Measurements from ENCODE around the gene PCDH15. TPM values are rescaled to one million over a fixed set of nuclear protein-coding genes. Genes with fewer than 3 reads are reported as not detected.

PCDH15 gene
- total and polyA plus RNA-seq, 4 donors = 0.03 to 16.9 (median 0.88) TPM

DNA sequence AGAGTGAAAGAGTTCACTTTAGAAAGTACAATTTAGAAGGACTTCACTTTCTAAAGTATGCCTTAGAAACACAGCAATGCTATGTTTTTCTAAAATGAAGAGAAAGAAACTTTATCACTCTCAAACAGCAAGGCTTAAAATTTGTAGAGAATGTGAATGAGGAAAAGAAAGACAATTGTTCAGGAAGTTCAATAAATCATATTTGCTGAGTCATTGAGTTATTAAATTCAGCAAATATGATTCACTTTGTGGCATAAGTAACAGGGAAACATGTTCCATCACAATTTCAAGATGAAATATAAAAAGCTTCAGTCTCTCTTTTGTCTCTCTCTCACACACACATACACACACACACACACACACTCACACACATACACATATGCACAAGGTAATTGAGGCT lies 187.9 kb downstream of the PCDH15 start:
- Histone ChIP-seq H3K9ac (ENCODE audit: insufficient read depth in 1 of 2, low read length in 2 of 2) (no peak overlapping the region), H3K27ac (ENCODE audit: low read depth in 1 of 2, low read length in 1 of 2) (no peak overlapping the region), H3K36me3 (ENCODE audit: control insufficient read depth in 4 of 4, insufficient read depth in 4 of 4, low read length in 4 of 4) (no peaks in the 10 kb centered on the region), H3K27me3 (ENCODE audit: control insufficient read depth in 3 of 3, insufficient read depth in 3 of 3, low read length in 2 of 3) (no peaks in the 10 kb centered on the region), H3K4me3 (no peak overlapping the region), H3K4me1 (ENCODE audit: control insufficient read depth in 5 of 5, insufficient read depth in 5 of 5, low read length in 5 of 5) (peaks cover 0 to 4% (median 0%) of the 10 kb centered on the region in 5 donors), H3K9me3 (ENCODE audit: control insufficient read depth in 4 of 4, insufficient read depth in 3 of 4, low read length in 3 of 4) (no peaks in the 10 kb centered on the region)
- TF ChIP-seq, protein P1, sequence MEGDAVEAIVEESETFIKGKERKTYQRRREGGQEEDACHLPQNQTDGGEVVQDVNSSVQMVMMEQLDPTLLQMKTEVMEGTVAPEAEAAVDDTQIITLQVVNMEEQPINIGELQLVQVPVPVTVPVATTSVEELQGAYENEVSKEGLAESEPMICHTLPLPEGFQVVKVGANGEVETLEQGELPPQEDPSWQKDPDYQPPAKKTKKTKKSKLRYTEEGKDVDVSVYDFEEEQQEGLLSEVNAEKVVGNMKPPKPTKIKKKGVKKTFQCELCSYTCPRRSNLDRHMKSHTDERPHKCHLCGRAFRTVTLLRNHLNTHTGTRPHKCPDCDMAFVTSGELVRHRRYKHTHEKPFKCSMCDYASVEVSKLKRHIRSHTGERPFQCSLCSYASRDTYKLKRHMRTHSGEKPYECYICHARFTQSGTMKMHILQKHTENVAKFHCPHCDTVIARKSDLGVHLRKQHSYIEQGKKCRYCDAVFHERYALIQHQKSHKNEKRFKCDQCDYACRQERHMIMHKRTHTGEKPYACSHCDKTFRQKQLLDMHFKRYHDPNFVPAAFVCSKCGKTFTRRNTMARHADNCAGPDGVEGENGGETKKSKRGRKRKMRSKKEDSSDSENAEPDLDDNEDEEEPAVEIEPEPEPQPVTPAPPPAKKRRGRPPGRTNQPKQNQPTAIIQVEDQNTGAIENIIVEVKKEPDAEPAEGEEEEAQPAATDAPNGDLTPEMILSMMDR (IDR thresholded peaks at IDR 0.05; ENCODE audit: control extremely low read depth, extremely low read depth) = no peak
- no peak for ATAC-seq (ENCODE audit: insufficient read depth, low FRiP score)
- no peak for DNase-seq

DNA sequence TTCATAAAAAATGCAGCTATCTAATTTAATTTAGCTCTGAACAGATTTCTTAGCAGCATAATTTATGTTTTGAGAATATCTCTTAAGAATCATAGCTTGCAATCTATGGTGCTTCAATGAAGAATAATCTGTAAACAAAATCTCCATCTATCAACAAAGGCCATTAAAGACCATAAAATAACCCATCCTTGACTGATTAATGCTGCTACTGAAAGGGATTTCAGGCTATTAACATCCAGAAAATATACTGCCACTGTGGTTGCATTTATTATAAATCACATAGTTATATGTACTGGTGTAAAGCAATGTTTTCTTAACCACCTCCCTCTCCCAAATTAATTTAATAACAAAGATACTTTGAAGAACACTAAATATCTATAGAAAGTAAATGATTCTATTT lies 191.6 kb downstream of the PCDH15 start:
- Histone ChIP-seq H3K27ac (ENCODE audit: low read depth in 1 of 2, low read length in 1 of 2) (no peak overlapping the region), H3K4me1 (ENCODE audit: control insufficient read depth in 5 of 5, insufficient read depth in 5 of 5, low read length in 5 of 5) (peaks cover 0 to 4% (median 0%) of the 10 kb centered on the region in 5 donors), H3K36me3 (ENCODE audit: control insufficient read depth in 4 of 4, insufficient read depth in 4 of 4, low read length in 4 of 4) (no peaks in the 10 kb centered on the region), H3K9me3 (ENCODE audit: control insufficient read depth in 4 of 4, insufficient read depth in 3 of 4, low read length in 3 of 4) (no peaks in the 10 kb centered on the region), H3K27me3 (ENCODE audit: control insufficient read depth in 3 of 3, insufficient read depth in 3 of 3, low read length in 2 of 3) (no peaks in the 10 kb centered on the region), H3K9ac (ENCODE audit: insufficient read depth in 1 of 2, low read length in 2 of 2) (no peak overlapping the region), H3K4me3 (no peak overlapping the region)
- DNase-seq (no peak), ATAC-seq (ENCODE audit: insufficient read depth, low FRiP score) (no peak)
- TF ChIP-seq, protein P1 (IDR thresholded peaks at IDR 0.05; ENCODE audit: control extremely low read depth, extremely low read depth) = no peak

DNA sequence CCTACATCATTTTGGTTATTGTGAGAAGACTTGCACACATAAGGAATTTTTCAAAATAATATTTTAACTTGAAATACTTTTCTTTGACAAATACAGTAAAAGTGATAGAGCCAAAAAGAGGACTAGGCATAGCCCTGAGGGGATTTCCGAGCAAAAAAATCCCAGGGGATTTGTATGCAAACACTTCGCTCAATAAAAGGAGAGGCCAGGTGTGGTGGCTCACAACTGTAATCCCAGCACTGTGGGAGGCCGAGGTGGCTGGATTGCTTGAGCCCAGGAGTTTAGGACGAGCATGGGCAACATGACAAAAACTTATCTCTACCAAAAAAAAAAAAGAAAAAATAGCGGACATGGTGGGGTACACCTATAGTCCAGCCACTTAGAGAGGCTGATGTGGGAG lies 193.0 kb downstream of the PCDH15 start:
- Histone ChIP-seq H3K27ac (ENCODE audit: low read depth in 1 of 2, low read length in 1 of 2) (no peak overlapping the region), H3K9me3 (ENCODE audit: control insufficient read depth in 4 of 4, insufficient read depth in 3 of 4, low read length in 3 of 4) (no peaks in the 10 kb centered on the region), H3K4me1 (ENCODE audit: control insufficient read depth in 5 of 5, insufficient read depth in 5 of 5, low read length in 5 of 5) (no peaks in the 10 kb centered on the region), H3K9ac (ENCODE audit: insufficient read depth in 1 of 2, low read length in 2 of 2) (no peak overlapping the region), H3K36me3 (ENCODE audit: control insufficient read depth in 4 of 4, insufficient read depth in 4 of 4, low read length in 4 of 4) (no peaks in the 10 kb centered on the region), H3K27me3 (ENCODE audit: control insufficient read depth in 3 of 3, insufficient read depth in 3 of 3, low read length in 2 of 3) (no peaks in the 10 kb centered on the region), H3K4me3 (no peak overlapping the region)
- ATAC-seq (ENCODE audit: insufficient read depth, low FRiP score) (no peak), DNase-seq (no peak)
- TF ChIP-seq, protein P1 (IDR thresholded peaks at IDR 0.05; ENCODE audit: control extremely low read depth, extremely low read depth) = no peak
- WGBS, 2 donors = 89 to 95% methylated on average over 5 of the region's 5 CpGs

DNA sequence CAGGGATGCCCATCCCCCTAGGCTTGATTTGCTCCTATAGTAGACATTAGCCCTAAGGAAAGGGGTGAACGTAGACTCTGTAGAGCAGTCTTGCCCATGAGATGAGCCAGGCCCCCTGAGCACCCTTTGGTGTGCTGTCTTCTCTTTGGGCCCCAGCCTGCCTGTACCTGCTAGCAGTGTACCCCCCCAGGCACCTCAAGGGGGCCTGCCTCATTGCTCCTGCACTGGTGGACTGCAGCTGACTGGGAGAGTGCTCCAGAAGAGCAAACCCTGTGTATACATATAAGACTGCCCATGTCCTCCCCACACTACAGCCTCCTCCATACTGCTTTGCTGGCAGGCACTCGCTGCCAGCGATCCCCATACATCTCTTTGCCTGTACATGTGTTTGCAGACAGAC lies 206.7 kb downstream of the PCDH15 start:
- 83% methylated on average over 3 of the region's 3 CpGs for WGBS, 2 donors
- no peaks in the 10 kb centered on the region for H3K36me3 ChIP-seq (ENCODE audit: control insufficient read depth in 4 of 4, insufficient read depth in 4 of 4, low read length in 4 of 4)
- TF ChIP-seq, protein P1 (IDR thresholded peaks at IDR 0.05; ENCODE audit: control extremely low read depth, extremely low read depth) = no peak
- DNase-seq (no peak), ATAC-seq (ENCODE audit: insufficient read depth, low FRiP score) (no peak)
- peaks cover 0 to 9% (median 0%) of the 10 kb centered on the region in 4 donors for H3K9me3 ChIP-seq (ENCODE audit: control insufficient read depth in 4 of 4, insufficient read depth in 3 of 4, low read length in 3 of 4)
- H3K27ac ChIP-seq (ENCODE audit: low read depth in 1 of 2, low read length in 1 of 2) = no peak overlapping the region
- H3K4me1 ChIP-seq (ENCODE audit: control insufficient read depth in 5 of 5, insufficient read depth in 5 of 5, low read length in 5 of 5) = no peaks in the 10 kb centered on the region
- H3K4me3 ChIP-seq = no peak overlapping the region
- no peaks in the 10 kb centered on the region for H3K27me3 ChIP-seq (ENCODE audit: control insufficient read depth in 3 of 3, insufficient read depth in 3 of 3, low read length in 2 of 3)
- H3K9ac ChIP-seq (ENCODE audit: insufficient read depth in 1 of 2, low read length in 2 of 2) = no peak overlapping the region

Measured in lung (tissue), 12 donors.